Fibroblast of upper back skin (primary cell): Measurements from ENCODE around the gene FAM83F.
"Not testable (repeated sequence)": the region's sequence is repeated elsewhere in the genome, so short reads cannot be mapped to it uniquely, and the experiment has no call there.

Experiments
- DNase-seq: peaks from one replicate; pipeline ENCODE4 v3.0.0-alpha.2; 2013

FAM83F gene

DNA sequence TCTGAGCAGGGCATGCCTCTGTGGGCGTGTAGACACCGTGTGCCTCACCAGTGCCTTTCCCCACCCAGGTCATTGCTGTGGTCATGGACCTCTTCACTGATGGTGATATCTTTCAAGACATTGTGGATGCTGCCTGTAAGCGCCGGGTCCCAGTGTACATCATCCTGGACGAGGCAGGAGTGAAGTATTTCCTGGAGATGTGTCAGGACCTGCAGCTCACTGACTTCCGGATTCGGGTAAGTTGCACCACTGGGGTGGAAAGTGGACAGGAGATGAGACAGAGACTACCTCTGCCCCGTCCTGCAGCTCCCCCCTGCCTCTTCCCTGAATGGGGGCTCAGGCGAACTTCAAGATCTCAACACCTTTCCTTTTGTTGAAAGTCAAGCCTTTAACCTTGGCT, 24.3 kb downstream of the FAM83F start:
- DNase-seq = no peak

DNA sequence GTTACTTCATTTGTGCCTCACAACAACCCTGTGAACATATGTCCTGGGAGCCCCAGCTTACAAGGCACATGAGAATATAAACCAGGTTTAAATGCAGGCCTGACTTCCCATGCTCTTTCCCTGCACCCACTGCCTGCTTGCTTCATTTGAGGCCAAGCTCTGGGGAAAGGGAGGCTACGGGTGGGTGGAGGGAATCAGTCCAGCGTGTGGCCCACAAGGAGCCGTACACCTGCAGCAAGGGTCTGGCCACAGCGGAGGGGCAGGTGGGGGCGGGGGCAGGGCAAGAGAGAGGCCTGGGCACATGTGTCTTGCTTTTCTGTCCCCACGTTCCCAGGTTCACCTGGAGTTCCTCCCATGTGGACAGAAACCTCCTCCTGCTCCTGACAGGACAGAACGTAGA, 26.2 kb downstream of the FAM83F start:
- DNase-seq = no peak

DNA sequence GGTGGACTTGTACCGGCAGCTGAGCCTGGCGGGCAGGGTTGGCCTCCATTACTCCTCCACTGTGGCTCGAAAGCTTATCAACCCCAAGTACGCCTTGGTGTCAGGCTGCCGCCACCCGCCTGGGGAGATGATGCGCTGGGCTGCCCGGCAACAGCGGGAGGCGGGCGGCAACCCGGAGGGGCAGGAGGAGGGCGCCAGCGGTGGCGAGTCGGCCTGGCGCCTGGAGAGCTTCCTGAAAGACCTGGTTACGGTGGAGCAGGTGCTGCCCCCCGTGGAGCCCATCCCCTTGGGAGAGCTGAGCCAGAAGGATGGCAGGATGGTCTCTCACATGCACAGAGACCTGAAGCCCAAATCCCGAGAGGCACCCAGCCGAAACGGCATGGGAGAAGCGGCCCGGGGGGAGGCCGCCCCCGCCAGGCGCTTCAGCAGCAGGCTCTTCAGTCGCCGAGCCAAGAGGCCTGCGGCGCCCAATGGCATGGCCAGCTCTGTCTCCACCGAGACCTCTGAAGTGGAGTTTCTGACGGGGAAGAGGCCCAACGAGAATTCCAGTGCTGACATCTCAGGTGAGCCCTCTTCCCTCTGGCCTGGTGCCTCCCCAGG, 26.7 kb downstream of the FAM83F start:
- no peak for DNase-seq

DNA sequence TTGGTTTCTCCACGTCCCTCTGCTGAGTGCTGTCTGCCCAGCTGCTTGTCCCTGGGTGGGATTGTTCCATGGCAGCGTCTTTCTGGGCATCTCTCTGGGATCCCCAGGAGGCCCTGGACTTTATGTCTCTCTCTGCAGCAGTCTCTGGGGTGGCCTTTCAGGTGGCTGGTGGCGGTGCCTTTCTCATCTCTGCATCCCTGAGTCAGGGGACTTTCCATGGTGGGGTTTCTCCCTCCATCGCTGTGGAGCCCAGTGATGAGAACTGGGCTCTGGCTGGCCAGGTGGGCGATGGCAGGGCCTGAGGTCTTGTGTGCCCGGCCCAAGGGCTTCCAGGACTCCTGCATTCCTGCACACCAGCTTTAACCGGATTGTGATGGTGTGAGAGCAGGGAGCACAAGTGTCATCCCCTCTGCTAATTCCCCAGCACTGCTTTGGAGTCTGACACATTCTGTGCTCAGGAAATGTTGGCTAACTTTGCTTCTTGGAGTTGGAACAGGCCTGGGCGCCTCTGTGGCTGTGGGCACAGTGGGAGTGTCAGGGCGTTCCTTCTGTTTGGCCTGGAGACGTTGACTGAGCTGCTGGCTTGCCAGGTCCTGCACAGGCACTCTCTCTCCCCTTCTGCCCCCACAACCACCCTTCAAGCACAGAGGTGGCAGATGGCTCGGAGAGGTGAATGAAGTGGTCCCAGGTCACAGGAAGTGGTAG, 27.9 kb downstream of the FAM83F start:
- DNase-seq = no peak

DNA sequence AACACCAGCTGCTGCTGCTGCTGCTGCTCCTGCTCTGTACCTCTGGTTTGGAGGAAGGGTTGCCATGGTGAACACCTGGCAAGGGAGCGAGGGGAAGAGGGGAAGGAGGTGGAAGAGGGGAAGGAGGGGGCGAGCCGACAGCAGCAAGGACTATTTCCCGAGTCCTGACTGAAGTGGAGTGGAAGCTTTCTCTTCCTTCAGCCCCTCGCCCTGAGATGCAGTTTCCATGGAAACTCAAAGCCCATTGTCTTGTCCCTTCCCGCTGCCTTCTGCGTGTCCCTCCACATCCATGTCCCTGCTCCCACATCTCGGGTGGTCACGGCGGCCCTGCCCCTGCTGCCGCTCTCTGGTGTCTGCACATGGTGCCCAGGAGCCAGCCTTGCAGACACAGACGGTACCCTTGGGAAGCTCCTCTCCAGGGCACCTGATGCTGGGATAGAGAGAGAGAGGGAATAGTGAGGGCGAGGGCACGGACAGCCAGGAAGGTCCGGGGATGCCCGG, 28.6 kb downstream of the FAM83F start:
- DNase-seq = no peak

DNA sequence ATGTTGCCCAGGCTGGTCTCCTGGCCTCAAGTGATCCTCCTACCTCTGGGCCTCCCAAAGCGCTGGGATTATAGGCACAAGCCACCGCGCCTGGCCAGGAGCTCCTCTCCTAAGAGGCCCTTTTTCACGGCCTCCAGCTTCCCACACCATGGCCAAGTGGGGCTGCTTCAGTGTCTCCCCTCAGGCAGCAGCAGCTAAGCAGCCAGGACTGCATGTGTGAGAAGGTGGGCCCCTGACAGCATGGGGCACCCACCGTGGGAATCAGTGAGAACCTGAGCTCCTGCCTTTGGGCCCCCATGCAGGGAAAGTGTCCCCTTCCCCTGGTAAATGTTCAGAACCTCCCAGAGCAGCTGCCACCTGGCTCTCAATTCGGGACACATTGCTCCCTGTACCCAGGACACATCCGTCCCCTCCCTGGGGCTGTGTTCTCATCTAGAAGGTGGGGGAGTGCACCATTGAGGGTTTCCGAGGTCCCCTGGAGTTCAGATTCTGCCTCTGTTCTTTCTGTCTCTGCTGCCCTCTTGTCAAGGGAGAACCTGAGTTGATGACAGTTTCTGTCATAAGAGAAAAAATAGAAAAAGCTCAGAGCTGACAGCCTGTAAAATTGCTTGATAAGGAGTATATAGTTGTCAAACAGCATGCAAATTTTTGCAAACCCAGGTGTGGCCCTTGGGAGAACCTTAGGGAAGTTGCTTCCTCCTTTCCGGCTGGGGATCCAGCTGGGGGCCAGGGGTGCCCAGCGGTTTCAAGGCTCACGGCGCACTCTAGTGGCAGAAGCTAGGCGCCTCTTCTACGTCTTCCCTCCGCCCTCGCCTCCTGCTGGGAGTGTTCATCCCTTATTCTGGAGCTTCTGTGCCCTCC, 29.7 kb downstream of the FAM83F start:
- DNase-seq = peak; percentile 71

DNA sequence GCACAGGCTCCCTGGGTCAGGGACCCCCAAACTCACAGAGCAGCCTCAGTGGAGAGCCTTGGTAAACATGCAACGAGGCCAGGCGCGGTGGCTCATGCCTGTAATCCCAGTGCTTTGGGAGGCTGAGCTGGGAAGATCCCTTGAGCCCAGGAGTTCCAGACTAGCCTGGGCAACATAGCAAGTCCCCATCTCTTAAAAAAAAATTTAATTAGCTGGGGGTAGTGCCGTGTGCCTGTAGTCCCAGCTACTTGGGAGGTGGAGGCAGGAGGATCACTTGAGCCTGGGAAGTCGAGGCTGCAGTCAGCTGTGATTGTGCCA, 30.3 kb downstream of the FAM83F start:
- not testable (repeated sequence) for DNase-seq

DNA sequence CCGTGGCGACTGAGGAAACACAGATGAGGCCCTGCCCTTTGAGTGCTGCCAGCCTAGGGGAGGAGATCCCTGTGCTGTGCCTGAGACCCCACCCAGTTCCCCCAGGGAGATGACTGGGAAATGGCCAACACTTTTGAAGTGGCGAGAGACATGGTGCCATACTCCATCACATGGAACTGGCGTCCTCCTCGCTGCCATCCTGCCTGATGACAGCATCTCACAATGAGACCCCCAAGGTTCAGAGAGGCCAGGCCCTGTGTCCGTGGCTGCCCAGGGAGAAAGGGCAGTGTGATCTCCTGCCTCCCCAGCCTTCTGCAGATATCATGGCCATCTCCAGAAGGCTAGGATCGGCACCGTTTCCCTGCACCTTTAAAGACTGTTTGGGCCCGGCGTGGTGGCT, 31.1 kb downstream of the FAM83F start:
- DNase-seq = no peak

DNA sequence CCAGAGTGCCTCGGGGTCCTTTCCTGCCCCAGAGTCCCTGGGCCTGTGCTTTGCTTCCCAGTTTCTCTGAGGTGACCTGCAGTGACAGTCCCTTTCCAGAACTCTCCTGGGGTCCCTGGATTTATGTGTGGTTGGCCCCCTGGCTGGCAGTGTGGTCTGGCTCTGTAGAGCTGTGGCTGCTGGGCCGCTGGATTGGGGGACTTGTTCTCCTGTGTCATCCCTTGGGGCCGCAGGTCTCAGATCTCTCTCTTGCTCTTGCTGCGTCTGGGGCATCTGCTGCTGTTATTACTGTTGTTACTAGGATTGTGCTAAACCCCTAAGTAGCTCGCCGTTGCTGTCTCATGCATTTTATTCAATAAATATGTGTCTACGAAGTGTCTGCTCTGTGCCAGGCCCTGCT, 31.9 kb downstream of the FAM83F start:
- no peak for DNase-seq

DNA sequence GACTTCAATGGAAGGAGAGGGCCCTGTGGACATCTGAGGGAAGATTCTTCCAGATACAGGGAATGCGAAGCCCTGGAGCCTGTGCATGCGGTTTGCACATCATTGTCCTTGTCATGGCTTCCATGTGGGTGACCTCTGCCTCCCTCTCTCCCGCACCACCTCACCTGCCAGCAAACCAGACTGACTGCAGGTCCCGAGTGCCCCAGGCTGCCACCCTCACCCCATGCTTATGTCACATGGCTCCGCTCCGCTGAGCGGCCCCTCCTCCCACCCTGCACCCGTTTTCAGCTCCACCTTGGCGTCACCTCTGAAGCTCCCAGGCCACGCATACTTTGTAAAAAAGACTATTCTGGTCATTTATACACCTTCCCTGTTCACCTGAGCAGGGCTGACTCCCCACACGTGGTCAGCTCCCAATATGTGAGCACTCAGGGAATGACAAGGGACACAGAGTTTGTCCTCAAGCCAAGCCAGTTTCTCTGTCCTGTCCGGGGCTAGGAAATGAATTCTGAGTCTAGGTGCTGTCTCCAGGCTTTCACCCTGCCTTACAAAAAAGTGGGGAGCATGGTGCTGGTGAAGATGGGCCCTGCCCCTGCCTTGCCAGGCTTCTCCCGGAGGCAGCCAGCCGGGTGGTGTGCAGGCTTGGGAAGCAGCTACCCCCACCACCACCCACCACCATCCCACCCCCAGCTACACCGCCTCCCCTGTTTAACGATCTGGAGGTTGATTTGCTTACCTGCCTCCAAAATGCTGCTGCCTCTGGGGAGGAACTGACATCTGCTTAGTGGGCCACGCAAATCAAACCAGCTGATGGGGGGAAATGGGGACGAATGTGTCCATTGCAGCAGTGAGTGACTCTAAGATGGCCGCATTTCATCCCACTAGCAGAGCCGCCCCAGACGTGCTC, 32.7 kb downstream of the FAM83F start:
- no peak for DNase-seq

DNA sequence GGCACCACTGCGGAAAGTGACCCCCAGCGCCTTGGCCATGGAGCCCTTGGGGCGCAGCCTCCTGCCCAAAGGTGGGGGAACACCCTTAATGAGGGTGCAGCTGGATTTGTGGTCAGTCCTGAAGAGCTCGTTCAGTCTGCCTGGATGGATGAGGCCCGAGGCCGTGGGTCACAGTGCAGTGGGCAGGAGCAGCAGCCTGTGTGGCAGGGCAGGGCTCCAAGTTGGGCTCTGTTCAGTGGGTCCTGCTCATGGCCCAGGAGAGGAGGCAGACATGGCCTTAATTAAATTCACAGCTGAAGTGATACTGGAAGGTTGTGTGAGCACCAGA, 33.3 kb downstream of the FAM83F start:
- no peak for DNase-seq

DNA sequence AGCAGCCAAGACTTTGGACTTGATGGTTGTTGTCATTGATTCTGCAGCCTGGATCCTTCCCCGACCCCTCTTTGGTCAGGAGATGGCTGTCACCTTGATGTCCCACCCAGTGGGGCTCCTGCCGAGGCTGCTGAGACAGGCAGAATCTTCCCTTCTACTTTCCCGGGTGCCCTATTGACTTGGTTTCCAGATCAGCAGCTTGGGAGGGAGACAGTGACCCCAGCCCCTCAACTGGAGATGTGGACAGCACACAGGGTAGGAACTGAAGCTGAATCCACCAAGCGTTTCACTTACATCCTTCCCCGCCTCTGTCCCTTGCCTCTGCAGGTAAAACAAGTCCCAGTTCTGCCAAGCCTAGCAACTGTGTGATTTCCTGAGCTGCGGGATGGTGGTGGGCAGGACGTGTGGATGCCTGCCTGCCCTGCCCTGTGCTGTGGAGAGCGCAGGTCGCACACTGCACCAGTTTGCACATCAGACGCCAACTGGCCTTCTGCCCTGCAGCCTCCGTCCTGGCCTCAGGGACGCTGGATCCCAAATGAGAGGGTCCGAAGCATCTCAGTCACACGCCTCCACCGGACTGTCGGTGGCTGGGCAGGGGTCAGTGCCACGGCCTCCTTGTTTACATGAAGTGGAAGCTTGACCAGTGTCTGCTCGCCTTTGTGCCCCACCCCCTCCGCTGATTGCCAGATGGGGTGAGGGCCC, 34.6 kb downstream of the FAM83F start:
- no peak for DNase-seq

DNA sequence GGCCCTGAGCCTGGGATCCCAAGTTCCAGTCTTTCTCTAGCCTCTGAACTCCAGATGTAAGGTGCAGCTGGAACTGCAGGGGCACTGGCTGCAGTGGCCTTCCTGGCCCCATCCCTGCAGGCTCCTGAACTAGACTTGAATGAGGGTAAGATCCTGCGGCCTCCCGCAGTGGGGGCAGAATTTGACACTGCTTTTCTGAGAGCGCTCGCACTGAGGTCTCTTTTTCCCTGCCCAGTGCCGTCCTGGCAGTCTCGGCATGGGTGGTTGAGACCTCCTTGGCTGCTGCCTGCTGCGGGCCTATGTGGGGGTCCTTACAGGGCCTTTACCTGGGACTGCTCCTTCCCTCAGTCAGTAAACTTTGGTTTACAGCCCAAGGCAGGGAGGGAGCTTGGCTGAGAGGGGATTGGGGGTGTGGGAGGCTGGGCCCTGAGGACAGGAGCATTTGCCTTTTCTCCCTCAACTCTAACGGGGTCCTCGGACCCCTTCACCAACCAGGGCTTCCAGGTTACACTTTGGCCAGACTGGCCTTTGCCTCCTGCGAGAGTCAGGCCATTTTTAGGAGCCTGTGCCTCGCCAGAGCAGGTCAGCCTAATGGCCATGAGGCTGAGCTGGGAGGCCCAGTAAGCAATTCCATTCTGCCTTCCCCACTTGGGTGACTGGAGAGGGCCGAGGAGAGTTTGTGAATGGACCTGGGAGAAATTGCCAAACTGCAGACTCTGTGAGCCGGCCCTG, 35.4 kb downstream of the FAM83F start:
- DNase-seq = no peak

DNA sequence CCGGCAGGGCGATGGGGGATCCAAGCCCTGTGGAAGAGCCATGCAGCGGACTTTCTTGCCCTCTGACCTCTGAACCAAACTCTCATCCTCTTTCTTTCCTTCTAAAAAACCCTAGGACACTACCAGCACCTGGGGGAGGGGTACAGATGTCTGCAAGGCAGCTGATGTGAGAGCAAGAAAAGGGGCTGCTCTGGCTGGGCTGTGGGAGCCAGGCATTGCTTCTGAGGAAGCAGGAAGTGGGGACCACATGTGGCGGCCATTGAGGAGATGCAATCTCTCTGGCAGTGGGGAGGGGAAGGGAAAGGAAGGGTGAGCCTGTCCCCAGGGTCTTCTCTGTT, 36.0 kb downstream of the FAM83F start:
- no peak for DNase-seq

DNA sequence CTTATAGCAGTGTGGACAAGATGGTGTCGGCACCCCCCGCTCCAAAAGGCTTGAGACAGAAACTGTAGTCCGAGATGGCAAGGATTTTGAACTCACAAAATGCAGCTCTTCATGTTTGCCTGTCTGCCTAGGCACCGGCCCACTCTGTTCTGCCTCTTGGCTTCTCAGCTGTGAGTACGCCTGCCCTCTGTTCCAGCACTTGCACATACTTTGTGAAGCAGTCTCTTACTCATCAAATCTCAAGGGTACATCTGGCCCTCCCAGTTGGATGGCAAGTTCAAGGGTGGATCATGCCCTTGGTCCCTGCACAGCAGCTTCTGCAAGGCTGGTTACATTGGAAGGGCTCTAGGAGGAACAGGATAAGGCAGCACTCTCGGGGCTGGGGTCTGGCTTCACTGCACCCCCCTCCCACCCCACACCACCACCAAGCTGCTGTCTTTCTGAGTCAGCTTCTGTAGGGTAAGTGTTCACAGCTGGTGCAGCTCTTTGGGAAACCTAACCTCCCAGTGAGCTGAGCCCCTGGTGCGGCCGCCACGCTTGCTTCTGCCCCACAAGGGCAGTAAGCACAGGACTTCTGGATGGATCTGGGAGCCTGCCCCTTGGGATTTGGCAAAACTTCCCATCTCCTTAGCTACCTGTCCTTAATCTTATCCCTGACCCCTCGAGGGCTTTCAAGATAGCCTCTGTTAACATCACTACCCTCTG, 37.2 kb downstream of the FAM83F start:
- peak; percentile 27 for DNase-seq

DNA sequence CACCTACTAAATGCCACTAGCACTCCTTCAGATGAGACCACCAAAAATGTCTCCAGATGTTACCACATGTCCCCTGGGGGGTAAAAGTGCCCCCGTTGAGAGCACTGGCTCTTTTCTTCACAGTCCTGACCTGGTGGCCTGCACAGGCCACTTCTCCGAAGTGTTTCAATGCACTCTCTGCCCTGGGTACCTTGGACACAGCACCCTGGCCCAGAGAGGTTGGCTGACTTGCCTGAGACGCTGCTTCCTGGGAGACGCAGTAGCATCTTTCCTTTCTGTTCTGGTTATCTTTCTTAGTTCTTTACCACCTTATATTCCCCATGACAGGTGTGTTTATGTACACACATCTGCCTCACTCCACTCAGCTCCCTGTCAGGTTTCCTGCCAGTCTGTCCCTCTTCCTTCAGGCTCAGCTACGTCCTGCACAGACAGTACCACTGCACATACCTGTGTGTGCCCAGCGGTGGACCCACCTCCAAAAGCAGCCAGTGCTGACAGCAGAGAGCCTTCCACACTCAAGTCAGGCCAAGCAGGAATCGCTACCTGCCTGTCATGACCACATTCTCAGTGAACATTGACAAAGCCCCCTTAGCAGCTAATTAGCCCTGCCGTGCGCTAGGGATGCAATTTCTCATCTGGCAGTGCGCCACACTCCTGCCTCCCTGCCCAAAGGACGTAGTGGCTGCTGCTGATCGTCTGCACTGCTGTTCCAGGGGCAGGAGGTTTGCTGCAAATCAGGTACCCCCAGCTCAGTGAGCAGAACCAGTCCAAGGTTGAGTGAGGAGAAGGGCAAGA, 39.0 kb downstream of the FAM83F start:
- no peak for DNase-seq

DNA sequence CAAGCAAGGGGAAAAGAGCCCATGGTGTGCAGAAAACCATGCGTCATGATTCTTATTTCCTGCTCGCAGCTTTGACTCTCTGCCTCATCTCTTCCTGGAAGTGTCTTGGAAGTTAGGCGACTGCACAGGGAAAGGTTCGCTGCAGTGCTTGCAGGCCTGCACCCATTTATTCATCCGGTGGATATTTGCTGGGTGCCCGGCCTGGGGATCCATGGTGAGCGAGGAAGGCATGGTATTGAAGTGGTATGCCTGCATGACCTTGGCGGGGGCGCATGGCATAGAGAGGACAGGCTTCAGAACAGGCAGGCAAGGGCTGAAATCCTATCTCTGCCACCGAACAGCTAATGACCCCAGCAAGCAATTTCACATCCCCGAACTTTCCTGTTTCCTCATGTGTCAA, 40.6 kb downstream of the FAM83F start:
- no peak for DNase-seq

DNA sequence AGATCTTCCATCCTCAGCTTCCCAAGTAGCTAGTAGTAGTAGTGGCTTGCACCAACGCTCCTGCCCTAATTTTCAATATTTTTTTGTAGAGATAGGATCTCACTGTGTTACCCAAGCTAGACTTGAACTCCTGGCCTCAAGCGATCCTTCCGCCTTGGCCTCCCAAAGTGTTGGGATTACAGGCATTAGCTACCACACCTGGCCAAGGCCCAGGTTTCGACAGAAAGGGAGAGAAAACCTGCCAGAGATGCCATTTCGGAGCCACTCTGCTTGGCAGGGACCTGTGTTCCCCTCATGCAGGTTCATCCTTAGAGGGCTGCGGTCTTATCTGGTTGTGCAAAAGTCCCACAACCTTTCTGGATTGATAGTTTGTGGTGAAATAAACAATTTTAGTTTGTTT, 41.4 kb downstream of the FAM83F start:
- DNase-seq = no peak

DNA sequence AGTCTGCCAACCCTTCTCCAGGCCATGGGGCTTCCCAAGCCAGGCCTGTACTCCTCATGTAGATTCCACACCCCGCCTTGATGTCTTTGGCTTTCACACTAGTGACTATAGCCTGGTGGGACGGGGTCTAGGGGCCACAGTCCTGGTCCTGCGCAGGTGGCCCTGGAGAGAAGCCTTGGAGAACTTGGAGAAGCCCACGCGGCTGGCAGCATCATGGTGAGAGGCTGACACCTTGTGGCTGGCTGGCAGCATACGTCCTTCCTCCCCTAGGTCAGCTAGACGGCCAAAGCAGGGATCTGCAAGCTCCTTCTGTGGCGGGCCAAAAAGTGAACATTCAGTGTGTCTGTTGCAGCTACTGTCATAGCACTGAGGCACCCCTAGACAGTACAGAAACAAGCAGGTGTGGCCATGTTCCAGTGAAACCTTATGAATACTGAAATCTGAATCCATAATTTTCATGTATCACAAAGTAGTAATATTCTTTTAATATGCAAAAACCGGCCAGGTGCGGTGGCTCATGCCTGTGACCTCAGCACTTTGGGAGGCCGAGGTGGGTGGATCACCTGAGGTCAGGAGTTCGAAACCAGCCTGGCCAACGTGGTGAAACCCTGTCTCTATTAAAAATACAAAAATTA, 42.0 kb downstream of the FAM83F start:
- peak; percentile 68 for DNase-seq

DNA sequence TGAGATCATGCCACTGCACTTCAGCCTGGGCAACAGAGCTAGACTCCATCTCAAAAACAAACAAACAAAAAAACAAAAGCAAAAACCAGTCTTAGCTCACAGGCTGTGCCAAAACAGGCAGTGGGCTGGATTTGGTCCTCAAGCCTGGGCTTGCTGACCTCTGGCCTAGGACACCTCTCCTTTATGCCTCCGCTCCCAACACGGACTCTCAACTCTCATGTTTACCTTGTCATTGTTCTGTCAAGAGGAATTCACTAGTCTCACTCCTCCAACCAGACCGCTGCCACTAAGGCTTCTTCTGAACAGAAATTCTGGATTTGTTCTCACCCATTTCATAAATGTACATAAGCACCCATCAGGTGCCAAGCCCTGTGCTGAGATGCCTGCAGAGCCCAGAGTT, 42.6 kb downstream of the FAM83F start:
- DNase-seq = no peak
